Panc1 (cell line): ENCODE results near the gene PRKG1.

Experiments
- POLR2AphosphoS5 ChIP-seq: IDR thresholded peaks from 2 replicates; pipeline ENCODE4 v1.6.1; 2012; ENCODE audit warnings: mild to moderate bottlenecking, low read depth, low read length, moderate library complexity
- TF ChIP-seq, protein P1 (sequence below): fragments of 450-650 bp; IDR thresholded peaks from 2 replicates; pipeline ENCODE4 v1.5.1; 2017; ENCODE audit warnings: mild to moderate bottlenecking

DNA sequence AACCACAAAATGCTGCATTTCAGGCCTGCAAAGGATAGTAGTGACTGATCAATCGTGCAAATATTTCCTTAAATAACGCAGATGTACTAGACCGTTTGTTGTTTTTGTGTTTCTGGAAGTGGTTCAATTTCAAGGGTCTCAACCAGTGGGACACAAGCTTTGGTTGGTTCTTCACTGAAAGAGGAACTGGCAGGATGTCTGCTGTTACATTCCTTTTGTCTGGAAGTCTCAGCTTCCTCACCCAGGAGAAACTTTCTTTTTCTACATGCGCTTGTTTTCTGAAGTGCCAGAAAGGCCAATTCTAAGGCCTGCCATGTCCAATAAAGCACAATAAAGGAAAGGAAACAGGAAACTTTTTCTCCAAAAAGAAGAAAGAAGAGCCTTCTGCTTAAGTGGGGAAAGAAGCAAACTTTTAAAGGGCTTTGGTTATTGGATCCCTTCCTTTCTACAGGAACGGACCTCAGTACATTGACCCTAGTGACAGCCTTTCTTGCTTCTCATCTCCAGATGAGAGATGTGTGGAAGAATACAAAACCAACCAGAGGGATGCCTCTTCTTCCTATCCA, 1243.9 kb downstream of the PRKG1 start:
- TF ChIP-seq, protein P1, sequence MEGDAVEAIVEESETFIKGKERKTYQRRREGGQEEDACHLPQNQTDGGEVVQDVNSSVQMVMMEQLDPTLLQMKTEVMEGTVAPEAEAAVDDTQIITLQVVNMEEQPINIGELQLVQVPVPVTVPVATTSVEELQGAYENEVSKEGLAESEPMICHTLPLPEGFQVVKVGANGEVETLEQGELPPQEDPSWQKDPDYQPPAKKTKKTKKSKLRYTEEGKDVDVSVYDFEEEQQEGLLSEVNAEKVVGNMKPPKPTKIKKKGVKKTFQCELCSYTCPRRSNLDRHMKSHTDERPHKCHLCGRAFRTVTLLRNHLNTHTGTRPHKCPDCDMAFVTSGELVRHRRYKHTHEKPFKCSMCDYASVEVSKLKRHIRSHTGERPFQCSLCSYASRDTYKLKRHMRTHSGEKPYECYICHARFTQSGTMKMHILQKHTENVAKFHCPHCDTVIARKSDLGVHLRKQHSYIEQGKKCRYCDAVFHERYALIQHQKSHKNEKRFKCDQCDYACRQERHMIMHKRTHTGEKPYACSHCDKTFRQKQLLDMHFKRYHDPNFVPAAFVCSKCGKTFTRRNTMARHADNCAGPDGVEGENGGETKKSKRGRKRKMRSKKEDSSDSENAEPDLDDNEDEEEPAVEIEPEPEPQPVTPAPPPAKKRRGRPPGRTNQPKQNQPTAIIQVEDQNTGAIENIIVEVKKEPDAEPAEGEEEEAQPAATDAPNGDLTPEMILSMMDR, result no peak
- TF ChIP-seq POLR2AphosphoS5, result peak; percentile 88
